GM10266 (cell line): ENCODE results near the gene ISLR.

Experiments used
- DNase-seq: peaks from one replicate; pipeline ENCODE4 v3.0.0; 2012; ENCODE audit errors: extremely low spot score
- CTCF ChIP-seq: IDR thresholded peaks from 2 replicates; pipeline ENCODE4 v1.5.1; 2012; ENCODE audit warnings: mild to moderate bottlenecking, low read depth; ENCODE audit not compliant: control insufficient read depth, insufficient read depth; ENCODE audit errors: missing control alignments

ISLR gene

GRCh38 chr15:74170071-74170844 is 3.3 kb upstream of the ISLR start:
- TF ChIP-seq CTCF: no peak
- DNase-seq: no peak

DNA sequence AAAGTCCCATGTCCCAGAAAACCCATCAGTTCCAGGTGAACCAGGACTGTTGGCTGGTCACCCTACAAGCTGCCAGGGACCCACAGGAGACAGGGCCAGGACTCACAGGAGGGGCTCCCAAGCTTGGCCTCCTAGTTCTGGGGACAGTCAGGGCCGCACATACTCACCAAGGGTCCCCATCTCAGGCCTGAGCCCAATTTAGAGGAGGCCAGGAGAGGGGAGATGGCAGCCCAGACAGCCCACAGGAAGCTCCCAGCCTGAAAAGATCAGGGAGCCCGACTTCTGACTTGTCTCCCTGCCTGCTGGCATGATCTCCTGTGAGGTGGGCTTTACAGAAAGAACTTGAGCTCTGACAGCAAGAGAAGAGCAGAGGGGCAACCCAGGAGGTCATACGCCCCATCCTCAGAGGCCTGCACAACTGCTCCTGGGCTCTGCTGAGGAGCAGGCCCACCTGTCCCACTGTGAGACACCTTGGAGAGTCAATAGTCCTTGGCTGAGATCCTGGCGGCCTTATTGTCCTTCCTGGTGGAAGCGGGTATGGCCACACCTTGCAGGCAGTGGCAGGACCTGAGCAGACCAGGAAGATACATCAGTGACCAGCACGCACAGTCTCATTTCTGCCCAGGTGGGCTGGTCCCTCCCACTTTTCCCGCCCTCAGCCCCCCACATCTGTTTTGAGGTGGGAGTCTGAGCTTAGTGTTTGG is 2.5 kb upstream of the ISLR start:
- no peak for DNase-seq
- TF ChIP-seq CTCF: no peak

DNA sequence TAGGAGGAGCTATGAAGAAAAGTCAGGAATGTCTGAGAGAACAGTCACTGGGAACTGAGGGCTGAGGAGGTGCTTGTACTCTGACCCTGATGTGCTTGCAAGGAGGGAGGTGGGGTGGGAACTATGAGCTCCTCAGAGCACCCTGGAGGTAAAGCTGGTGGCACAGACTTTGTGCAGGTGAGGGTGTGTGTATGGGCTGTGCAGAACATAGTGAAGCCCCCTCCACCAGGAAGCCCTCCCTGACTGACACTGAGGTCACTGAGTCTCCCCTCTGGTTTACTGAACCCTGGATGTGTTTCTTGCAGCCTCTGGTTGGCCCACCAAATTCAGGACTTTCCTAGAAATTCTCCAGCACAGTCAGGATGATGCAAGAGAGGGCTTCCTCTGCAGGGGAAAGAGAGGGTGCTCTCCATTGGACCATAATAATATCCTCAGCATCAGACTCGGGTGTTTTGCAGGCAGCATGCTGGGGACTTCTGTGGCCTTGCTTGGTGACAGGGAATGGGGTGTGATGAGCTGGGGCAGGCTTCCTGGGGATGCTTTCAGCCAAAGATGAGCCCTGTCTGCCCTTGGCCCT is 1.5 kb upstream of the ISLR start:
- no peak for DNase-seq
- no peak for TF ChIP-seq CTCF

DNA sequence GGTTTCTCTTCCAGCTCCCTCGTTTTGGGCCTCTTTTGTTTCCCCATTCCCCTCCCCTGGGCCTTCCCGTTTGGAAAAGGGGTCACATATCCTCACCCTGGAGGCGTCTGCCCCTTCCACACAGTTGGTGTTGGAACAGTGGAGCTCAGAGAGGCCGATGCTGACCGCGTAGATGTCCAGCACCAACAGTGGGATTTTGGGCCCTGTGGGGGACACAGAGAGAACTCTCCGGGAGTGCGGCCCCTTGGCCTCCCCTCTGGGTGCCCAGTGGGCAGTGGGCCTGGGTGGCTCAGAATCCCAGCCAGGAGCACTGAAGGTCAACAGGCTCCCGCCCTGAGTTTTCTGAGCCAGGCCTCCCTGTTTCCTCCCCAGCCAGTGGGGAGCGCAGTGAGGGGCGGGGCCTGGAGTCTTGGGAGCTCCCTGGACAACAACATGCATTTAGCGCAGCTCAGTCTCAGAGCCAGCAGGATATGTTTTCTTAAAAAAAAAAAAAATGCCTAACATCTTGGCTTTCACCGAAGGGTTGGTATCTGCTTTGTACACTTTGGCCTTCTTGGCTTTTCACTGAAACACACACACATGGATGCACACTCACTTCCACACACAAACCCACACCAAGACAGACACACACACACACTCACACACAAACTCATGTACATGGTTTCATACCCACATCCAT is 670 bp upstream of the ISLR start:
- no peak for TF ChIP-seq CTCF
- no peak for DNase-seq

- TF ChIP-seq CTCF: no peak
- no peak for DNase-seq
Observed at GRCh38 chr15:74174219-74174957, 878 bp downstream of the ISLR start.

GRCh38 chr15:74174958-74175253 is 1.4 kb downstream of the ISLR start:
- no peak for TF ChIP-seq CTCF
- DNase-seq: no peak
